ENCODE measurements around the gene GPR143. TPM values are rescaled to one million over a fixed set of nuclear protein-coding genes. Genes with fewer than 3 reads are reported as not detected.

The GPR143 gene
- total and polyA plus RNA-seq, 10 of the 15 experiments (the other 5 are each of a cell fraction or from before 2014, with no cell fraction given), result 0.05 to 0.31 (median 0.15) TPM; not detected in 5

DNA sequence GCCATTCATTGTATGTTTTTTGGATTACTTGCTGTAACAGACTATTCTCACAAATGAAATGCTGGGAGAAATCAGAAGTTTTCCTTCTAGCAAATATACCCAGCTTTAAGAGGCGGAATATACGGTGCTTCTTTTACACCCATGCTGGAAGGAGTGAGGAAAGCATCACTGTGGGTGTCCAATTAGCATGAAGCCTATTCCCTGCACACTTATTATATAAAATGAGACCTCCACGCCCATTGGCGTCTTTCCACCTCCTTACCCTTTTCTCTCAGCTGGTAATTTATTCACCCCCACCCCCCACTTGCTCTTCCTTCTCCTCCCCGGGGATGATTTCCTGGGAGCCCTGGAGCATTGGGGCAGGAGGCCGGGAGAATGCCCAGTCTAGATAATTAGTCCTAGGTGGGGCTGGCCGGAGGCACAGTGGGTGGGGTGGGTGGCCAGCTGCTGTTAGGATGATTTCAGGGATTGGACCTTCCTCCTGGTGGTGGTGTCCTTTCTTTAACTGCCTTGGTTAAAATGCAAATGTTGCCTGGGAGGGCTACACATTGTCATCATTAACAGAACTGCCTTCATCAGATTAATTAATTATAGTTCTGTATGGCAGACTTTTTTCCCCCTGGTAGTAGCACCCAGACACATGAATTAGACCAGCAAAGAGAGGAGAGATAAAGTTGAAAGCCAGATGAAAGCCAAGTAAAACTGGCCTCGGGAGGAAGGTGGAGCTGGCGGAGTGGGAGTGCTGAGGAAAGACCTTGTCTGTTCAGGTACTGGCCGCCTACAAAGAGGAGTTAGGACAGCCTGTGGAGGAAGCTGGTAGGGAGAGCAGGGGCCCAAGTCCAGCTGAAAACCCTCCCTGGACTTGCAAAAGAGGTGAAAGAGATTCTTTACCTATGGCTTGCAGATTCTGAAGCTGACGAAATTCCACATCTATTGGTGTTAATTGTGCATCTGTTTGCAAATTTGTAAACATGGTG lies 32.0 kb upstream of the GPR143 start (continued):
- TF ChIP-seq, protein P1, sequence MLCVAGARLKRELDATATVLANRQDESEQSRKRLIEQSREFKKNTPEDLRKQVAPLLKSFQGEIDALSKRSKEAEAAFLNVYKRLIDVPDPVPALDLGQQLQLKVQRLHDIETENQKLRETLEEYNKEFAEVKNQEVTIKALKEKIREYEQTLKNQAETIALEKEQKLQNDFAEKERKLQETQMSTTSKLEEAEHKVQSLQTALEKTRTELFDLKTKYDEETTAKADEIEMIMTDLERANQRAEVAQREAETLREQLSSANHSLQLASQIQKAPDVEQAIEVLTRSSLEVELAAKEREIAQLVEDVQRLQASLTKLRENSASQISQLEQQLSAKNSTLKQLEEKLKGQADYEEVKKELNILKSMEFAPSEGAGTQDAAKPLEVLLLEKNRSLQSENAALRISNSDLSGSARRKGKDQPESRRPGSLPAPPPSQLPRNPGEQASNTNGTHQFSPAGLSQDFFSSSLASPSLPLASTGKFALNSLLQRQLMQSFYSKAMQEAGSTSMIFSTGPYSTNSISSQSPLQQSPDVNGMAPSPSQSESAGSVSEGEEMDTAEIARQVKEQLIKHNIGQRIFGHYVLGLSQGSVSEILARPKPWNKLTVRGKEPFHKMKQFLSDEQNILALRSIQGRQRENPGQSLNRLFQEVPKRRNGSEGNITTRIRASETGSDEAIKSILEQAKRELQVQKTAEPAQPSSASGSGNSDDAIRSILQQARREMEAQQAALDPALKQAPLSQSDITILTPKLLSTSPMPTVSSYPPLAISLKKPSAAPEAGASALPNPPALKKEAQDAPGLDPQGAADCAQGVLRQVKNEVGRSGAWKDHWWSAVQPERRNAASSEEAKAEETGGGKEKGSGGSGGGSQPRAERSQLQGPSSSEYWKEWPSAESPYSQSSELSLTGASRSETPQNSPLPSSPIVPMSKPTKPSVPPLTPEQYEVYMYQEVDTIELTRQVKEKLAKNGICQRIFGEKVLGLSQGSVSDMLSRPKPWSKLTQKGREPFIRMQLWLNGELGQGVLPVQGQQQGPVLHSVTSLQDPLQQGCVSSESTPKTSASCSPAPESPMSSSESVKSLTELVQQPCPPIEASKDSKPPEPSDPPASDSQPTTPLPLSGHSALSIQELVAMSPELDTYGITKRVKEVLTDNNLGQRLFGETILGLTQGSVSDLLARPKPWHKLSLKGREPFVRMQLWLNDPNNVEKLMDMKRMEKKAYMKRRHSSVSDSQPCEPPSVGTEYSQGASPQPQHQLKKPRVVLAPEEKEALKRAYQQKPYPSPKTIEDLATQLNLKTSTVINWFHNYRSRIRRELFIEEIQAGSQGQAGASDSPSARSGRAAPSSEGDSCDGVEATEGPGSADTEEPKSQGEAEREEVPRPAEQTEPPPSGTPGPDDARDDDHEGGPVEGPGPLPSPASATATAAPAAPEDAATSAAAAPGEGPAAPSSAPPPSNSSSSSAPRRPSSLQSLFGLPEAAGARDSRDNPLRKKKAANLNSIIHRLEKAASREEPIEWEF (IDR thresholded peaks at IDR 0.05; ENCODE audit: insufficient replicate concordance, low read depth, low read length), result no peak
- TF ChIP-seq MEF2A (IDR thresholded peaks at IDR 0.05; ENCODE audit: insufficient read depth, low read depth, low read length) (no peak), BHLHE40 (IDR thresholded peaks at IDR 0.05; ENCODE audit: borderline replicate concordance in 1 of 2, low read depth in 2 of 2, low read length in 1 of 2) (no peak), TCF7 (IDR thresholded peaks at IDR 0.05; ENCODE audit: borderline replicate concordance) (no peak)

DNA sequence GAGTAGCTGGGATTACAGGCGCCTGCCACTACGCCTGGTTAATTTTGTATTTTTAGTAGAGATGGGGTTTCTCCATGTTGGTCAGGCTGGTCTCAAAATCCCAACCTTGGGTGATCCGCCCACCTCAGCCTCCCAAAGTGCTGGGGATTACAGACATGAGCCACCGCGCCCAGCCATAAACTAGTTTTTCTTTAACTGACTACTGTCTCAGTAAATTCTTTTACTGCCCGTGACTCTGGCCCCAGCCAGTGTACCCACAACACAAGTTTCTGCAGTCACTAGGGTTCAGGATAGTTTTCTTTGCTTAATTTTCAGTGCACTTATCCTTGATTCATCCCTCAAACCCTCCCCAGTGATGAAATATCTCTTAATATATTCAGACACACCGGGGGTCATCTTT lies 28.8 kb upstream of the GPR143 start:
- SMC1A ChIA-PET (ENCODE audit: uncharacterized antibody, unreplicated experiment), result no interaction called here
- CTCF ChIA-PET, result no interaction called here
- 46% methylated on average over 7 of the region's 7 CpGs for WGBS (ENCODE audit: insufficient coverage, insufficient replicate concordance, low lambda C conversion rate, missing lambda C conversion rate)
- Histone ChIP-seq H2AFZ (ENCODE audit: control insufficient read depth, low read depth, low read length) (no peak overlapping the region), H3K9me3 (replicated peaks; ENCODE audit: control insufficient read depth, insufficient read depth, low read length) (no peaks in the 10 kb centered on the region), H3K4me2 (ENCODE audit: control insufficient read depth, insufficient read depth) (no peak overlapping the region), H4K20me1 (ENCODE audit: control insufficient read depth, insufficient read depth) (no peaks in the 10 kb centered on the region), H3K27ac (ENCODE audit: control insufficient read depth, insufficient read depth) (no peak overlapping the region), H3K79me2 (ENCODE audit: control insufficient read depth, insufficient read depth, low read length) (no peaks in the 10 kb centered on the region), H3K36me3 (ENCODE audit: control insufficient read depth in 2 of 2, insufficient read depth in 2 of 2, low read length in 1 of 2) (no peaks in the 10 kb centered on the region), H3K9ac (ENCODE audit: control insufficient read depth, insufficient read depth, low read length) (no peak overlapping the region), H3K4me1 (ENCODE audit: control insufficient read depth, insufficient read depth, low read length) (no peaks in the 10 kb centered on the region), H3K4me3 (no peak overlapping the region), H3K27me3 (replicated peaks in 1 of 2; ENCODE audit: control insufficient read depth in 2 of 2, insufficient read depth in 2 of 2, low read length in 1 of 2) (no peaks in the 10 kb centered on the region)
- POLR2A ChIA-PET, result no interaction called here
- in situ Hi-C loops (cut with MboI), result no loop called here
- intact Hi-C loops (cut with micrococcal nuclease; ENCODE audit: unreplicated experiment), result no loop called here
- DNase-seq (ENCODE audit: low read depth, low spot score), result no peak
- ATAC-seq, result no peak
- no TSS peak for BruUV-seq (replicated peaks)
- no peak for FAIRE-seq
- RAD21 ChIA-PET (ENCODE audit: unreplicated experiment), result no interaction called here
- TF ChIP-seq CBX5 (IDR thresholded peaks at IDR 0.05; ENCODE audit: low read depth) (no peak), SUPT20H (IDR thresholded peaks at IDR 0.05; ENCODE audit: borderline replicate concordance, control insufficient read depth, low read depth, low read length) (no peak), RELA (IDR thresholded peaks at IDR 0.05; ENCODE audit: borderline replicate concordance, partially characterized antibody) (no peak)
- TF ChIP-seq, protein P2, sequence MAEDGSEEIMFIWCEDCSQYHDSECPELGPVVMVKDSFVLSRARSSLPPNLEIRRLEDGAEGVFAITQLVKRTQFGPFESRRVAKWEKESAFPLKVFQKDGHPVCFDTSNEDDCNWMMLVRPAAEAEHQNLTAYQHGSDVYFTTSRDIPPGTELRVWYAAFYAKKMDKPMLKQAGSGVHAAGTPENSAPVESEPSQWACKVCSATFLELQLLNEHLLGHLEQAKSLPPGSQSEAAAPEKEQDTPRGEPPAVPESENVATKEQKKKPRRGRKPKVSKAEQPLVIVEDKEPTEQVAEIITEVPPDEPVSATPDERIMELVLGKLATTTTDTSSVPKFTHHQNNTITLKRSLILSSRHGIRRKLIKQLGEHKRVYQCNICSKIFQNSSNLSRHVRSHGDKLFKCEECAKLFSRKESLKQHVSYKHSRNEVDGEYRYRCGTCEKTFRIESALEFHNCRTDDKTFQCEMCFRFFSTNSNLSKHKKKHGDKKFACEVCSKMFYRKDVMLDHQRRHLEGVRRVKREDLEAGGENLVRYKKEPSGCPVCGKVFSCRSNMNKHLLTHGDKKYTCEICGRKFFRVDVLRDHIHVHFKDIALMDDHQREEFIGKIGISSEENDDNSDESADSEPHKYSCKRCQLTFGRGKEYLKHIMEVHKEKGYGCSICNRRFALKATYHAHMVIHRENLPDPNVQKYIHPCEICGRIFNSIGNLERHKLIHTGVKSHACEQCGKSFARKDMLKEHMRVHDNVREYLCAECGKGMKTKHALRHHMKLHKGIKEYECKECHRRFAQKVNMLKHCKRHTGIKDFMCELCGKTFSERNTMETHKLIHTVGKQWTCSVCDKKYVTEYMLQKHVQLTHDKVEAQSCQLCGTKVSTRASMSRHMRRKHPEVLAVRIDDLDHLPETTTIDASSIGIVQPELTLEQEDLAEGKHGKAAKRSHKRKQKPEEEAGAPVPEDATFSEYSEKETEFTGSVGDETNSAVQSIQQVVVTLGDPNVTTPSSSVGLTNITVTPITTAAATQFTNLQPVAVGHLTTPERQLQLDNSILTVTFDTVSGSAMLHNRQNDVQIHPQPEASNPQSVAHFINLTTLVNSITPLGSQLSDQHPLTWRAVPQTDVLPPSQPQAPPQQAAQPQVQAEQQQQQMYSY (CRISPR knock-in tag; IDR thresholded peaks at IDR 0.05), result no peak

All from GM12878 (cell line).